ENCODE measurements around the gene IL20RB.

DNA sequence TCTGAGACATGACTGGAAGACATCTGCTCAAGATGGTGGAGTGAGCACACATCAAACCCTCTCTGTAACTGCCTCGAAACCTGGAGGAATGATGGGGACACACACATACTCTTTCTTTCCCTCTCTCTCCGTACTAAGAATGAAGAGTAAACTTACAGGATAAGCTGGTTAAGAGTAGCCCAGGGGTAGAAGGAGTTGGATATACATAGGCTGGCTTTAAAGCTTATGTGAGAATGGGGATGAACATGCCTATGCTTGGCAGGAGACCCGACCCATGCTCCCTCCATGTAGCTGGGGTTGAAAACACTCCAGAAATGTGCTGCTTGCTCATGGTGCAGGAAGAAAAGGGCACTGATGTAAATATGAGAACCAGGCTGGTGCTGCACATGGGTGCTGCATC lies 68.9 kb downstream of the IL20RB start:
- TF ChIP-seq, protein P1, sequence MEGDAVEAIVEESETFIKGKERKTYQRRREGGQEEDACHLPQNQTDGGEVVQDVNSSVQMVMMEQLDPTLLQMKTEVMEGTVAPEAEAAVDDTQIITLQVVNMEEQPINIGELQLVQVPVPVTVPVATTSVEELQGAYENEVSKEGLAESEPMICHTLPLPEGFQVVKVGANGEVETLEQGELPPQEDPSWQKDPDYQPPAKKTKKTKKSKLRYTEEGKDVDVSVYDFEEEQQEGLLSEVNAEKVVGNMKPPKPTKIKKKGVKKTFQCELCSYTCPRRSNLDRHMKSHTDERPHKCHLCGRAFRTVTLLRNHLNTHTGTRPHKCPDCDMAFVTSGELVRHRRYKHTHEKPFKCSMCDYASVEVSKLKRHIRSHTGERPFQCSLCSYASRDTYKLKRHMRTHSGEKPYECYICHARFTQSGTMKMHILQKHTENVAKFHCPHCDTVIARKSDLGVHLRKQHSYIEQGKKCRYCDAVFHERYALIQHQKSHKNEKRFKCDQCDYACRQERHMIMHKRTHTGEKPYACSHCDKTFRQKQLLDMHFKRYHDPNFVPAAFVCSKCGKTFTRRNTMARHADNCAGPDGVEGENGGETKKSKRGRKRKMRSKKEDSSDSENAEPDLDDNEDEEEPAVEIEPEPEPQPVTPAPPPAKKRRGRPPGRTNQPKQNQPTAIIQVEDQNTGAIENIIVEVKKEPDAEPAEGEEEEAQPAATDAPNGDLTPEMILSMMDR (IDR thresholded peaks at IDR 0.05): no peak
- no peak for TF ChIP-seq POLR2A (IDR thresholded peaks at IDR 0.05)

Data from lower leg skin (tissue), 3 donors.